Fibroblast of lung (primary cell): ENCODE measurements around the gene SH3BP4.

ENCODE experiments used
- CTCF ChIP-seq, 2 donors: IDR thresholded peaks in 1 of 2; conservative IDR thresholded peaks in 1 of 2; 1 replicate in 1 of 2; 2 replicates in 1 of 2; pipeline ENCODE4 v1.5.1; 2011 to 2012; ENCODE audit warnings: low read length in 2 of 2, control low read depth in 1 of 2, inconsistent platforms in 1 of 2, low read depth in 1 of 2, mild to moderate bottlenecking in 1 of 2
- EZH2 ChIP-seq: IDR thresholded peaks from 2 replicates; pipeline ENCODE4 v1.5.1; 2012; ENCODE audit warnings: low read length, control low read depth, mild to moderate bottlenecking; ENCODE audit errors: missing control alignments

GRCh38 chr2:234979204-234980167 lies 27.7 kb downstream of the SH3BP4 start:
- TF ChIP-seq CTCF (conservative IDR thresholded peaks at IDR 0.05 in 1 of 2, IDR thresholded peaks at IDR 0.05 in 1 of 2; ENCODE audit: low read depth in 1 of 2, low read length in 2 of 2): no peak
- no peak for TF ChIP-seq EZH2
